WTC11 (cell line): ENCODE measurements around the gene UTS2B.

Experiments
- CBFB ChIP-seq: sonication (generic); formaldehyde crosslinking; IDR thresholded peaks from 2 replicates; pipeline ENCODE4 v1.8.1; 2022; ENCODE audit warnings: mild to moderate bottlenecking, low read depth, missing genetic modification reagents
- CREB1 ChIP-seq: sonication (generic); formaldehyde crosslinking; IDR thresholded peaks from 2 replicates; pipeline ENCODE4 v1.8.0; 2023; ENCODE audit warnings: mild to moderate bottlenecking, missing genetic modification reagents
- PRRX2 ChIP-seq: fragments of 250-450 bp; sonication (Bioruptor Pico); IDR thresholded peaks from 2 replicates; pipeline ENCODE4 v1.8.0; 2021; ENCODE audit warnings: mild to moderate bottlenecking
- TF ChIP-seq, protein P1 (sequence below): fragments of 200-600 bp; IDR thresholded peaks from 2 replicates; pipeline ENCODE4 v1.8.0; 2022; ENCODE audit warnings: antibody characterized with exemption
- TF ChIP-seq, protein P2 (sequence below): sonication (generic); formaldehyde crosslinking; IDR thresholded peaks from 2 replicates; pipeline ENCODE4 v1.8.0; 2023; ENCODE audit warnings: missing genetic modification reagents, mild to moderate bottlenecking, borderline replicate concordance

DNA sequence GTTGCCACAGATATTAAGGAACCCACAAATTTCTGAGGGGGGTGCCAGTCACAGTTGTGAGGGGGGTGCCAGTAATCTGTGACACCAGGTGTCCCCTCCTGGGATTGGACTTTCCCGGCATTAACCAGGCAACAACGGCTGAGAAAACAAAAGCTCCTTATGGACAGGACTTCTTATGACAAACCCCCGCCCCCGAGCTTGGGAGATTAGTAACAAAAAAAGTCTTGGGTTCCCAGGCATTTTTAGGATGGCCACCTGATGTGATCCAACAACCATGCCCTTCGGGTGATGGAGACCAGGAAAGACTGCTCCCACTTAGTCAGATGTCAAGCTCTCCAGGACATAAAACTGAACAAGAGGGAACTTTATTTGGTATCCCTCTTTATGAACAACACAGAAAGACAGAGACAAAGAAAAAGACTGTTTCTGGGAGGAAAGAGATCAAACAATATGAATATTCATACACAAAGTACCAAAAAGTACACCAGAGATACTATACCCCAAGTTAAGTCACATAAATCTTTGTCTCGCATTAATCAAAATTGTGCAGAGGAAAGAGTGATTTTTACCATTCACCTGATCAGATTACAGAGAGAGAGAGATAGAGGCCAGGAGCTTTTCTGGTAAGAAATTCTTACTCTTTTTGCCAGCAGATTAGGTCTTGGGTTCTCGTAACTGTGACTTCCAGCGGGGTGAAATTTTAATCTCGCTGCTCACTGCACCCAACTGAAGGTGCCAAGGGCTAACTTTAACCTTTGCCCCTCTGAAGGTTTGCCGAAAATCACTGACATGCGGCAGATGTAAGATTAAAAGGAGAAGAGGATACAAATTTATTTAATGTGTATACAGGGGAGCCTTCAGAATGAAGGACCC lies 69.7 kb downstream of the UTS2B start:
- TF ChIP-seq, protein P1, sequence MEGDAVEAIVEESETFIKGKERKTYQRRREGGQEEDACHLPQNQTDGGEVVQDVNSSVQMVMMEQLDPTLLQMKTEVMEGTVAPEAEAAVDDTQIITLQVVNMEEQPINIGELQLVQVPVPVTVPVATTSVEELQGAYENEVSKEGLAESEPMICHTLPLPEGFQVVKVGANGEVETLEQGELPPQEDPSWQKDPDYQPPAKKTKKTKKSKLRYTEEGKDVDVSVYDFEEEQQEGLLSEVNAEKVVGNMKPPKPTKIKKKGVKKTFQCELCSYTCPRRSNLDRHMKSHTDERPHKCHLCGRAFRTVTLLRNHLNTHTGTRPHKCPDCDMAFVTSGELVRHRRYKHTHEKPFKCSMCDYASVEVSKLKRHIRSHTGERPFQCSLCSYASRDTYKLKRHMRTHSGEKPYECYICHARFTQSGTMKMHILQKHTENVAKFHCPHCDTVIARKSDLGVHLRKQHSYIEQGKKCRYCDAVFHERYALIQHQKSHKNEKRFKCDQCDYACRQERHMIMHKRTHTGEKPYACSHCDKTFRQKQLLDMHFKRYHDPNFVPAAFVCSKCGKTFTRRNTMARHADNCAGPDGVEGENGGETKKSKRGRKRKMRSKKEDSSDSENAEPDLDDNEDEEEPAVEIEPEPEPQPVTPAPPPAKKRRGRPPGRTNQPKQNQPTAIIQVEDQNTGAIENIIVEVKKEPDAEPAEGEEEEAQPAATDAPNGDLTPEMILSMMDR: no peak
- TF ChIP-seq PRRX2 (CRISPR knock-in tag): no peak
- TF ChIP-seq, protein P2, sequence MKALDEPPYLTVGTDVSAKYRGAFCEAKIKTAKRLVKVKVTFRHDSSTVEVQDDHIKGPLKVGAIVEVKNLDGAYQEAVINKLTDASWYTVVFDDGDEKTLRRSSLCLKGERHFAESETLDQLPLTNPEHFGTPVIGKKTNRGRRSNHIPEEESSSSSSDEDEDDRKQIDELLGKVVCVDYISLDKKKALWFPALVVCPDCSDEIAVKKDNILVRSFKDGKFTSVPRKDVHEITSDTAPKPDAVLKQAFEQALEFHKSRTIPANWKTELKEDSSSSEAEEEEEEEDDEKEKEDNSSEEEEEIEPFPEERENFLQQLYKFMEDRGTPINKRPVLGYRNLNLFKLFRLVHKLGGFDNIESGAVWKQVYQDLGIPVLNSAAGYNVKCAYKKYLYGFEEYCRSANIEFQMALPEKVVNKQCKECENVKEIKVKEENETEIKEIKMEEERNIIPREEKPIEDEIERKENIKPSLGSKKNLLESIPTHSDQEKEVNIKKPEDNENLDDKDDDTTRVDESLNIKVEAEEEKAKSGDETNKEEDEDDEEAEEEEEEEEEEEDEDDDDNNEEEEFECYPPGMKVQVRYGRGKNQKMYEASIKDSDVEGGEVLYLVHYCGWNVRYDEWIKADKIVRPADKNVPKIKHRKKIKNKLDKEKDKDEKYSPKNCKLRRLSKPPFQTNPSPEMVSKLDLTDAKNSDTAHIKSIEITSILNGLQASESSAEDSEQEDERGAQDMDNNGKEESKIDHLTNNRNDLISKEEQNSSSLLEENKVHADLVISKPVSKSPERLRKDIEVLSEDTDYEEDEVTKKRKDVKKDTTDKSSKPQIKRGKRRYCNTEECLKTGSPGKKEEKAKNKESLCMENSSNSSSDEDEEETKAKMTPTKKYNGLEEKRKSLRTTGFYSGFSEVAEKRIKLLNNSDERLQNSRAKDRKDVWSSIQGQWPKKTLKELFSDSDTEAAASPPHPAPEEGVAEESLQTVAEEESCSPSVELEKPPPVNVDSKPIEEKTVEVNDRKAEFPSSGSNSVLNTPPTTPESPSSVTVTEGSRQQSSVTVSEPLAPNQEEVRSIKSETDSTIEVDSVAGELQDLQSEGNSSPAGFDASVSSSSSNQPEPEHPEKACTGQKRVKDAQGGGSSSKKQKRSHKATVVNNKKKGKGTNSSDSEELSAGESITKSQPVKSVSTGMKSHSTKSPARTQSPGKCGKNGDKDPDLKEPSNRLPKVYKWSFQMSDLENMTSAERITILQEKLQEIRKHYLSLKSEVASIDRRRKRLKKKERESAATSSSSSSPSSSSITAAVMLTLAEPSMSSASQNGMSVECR (CRISPR knock-in tag): no peak
- TF ChIP-seq CBFB: no peak
- no peak for TF ChIP-seq CREB1
